Lower leg skin (tissue), 3 donors: ENCODE results near the gene LIMK1.

Experiments used
- POLR2A ChIP-seq, 2 donors: fragments of 450-650 bp; IDR thresholded peaks; one replicate each; pipeline ENCODE4 v1.6.1; 2016 to 2017; ENCODE audit warnings: antibody characterized with exemption in 2 of 2, mild to moderate bottlenecking in 1 of 2, moderate library complexity in 1 of 2
- TF ChIP-seq, protein P1 (sequence below), 3 donors: fragments of 450-650 bp; IDR thresholded peaks; one replicate each; pipeline ENCODE4 v1.5.1; 2016; ENCODE audit warnings: antibody characterized with exemption in 3 of 3, mild to moderate bottlenecking in 3 of 3, moderate library complexity in 2 of 3

DNA sequence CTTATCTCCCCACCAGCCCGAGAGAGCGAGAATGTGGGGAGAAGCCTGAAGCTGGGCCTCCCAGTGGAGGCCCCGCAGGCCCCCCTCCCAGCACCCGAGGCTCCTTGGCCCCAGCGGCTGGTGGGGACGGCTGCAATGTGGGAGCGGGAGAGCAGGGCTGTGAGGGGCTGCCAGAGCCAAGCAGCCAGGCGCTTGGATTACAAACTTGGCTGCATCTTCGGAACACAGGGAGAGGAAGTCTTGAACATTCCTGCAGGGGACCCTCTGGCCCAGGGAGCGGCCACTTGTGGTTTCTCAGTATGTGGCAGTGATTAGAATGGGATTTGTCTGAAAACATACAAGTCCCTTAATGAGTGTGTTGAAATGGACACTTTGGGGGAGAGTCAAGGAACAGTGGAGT lies 32.4 kb upstream of the LIMK1 start:
- TF ChIP-seq, protein P1, sequence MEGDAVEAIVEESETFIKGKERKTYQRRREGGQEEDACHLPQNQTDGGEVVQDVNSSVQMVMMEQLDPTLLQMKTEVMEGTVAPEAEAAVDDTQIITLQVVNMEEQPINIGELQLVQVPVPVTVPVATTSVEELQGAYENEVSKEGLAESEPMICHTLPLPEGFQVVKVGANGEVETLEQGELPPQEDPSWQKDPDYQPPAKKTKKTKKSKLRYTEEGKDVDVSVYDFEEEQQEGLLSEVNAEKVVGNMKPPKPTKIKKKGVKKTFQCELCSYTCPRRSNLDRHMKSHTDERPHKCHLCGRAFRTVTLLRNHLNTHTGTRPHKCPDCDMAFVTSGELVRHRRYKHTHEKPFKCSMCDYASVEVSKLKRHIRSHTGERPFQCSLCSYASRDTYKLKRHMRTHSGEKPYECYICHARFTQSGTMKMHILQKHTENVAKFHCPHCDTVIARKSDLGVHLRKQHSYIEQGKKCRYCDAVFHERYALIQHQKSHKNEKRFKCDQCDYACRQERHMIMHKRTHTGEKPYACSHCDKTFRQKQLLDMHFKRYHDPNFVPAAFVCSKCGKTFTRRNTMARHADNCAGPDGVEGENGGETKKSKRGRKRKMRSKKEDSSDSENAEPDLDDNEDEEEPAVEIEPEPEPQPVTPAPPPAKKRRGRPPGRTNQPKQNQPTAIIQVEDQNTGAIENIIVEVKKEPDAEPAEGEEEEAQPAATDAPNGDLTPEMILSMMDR (IDR thresholded peaks at IDR 0.05) = no peak
- no peak for TF ChIP-seq POLR2A (IDR thresholded peaks at IDR 0.05)
